HG03097 (cell line): ENCODE measurements around the gene NAPEPLD.
"Not testable (repeated sequence)": the region's sequence is repeated elsewhere in the genome, so short reads cannot be mapped to it uniquely, and the experiment has no call there.

ENCODE experiments used
- ATAC-seq: cut with Tn5 transposase; IDR thresholded peaks from one replicate; pipeline ENCODE4 v1.9.1; 2021; ENCODE audit not compliant: unreplicated experiment, low FRiP score

The NAPEPLD gene

GRCh38 chr7:103148131-103148993 is 537 bp downstream of the NAPEPLD start:
- no peak for ATAC-seq

GRCh38 chr7:103144754-103145153 is 4.1 kb downstream of the NAPEPLD start:
- ATAC-seq = not testable (repeated sequence)

DNA sequence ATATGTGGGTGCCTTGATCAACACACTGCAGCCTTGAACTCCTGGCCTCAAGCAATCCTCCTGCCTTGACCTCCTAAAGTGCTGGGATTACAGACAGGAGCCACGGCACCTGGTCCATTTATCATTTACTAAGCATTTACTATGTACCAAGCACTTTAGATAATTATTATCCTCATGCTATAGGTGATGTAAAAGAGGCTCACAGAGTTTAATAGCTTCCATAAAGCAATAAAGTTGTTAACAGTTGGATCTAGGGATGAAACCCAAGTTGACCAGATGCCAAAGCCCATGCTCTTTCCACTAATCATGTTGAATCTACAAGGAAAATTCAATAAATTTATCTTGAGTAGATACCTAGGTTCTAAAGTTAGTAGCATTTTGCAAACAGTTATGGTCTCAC is 5.0 kb downstream of the NAPEPLD start:
- ATAC-seq = no peak

- no peak for ATAC-seq
Measured at GRCh38 chr7:103142494-103142893, 6.4 kb downstream of the NAPEPLD start.

DNA sequence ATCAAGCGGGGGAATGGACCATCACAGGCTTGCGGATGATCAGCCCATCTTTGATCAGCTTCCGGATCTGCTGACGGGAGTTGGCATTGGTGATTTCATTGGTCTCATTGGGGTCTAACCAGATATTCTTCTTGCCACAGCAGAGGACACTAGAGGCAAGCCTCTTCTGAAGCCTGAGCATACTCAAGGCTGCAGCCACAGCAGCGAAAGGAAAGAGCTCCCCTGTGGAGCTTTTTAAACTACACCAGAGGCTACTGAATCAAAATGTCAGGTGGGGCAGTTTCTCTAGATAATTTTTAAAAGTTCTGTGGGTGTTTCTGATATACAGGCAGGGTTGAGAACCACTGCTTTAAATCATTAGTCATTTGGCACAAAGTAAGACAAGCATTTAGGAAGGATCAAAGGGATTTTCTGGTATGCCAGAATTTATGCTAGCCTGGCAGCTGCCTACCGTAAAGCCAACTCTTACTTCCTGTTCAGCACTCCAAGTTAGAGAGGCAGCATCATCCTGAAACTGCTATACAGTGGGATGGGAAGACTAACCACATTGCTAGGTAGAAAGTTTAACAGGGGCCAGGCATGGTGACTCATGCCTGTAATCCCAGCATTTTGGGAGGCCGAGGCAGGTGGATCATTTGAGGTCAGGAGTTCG is 7.0 kb downstream of the NAPEPLD start:
- ATAC-seq = no peak

- ATAC-seq = no peak
Measured at GRCh38 chr7:103140685-103141084, 8.2 kb downstream of the NAPEPLD start.

DNA sequence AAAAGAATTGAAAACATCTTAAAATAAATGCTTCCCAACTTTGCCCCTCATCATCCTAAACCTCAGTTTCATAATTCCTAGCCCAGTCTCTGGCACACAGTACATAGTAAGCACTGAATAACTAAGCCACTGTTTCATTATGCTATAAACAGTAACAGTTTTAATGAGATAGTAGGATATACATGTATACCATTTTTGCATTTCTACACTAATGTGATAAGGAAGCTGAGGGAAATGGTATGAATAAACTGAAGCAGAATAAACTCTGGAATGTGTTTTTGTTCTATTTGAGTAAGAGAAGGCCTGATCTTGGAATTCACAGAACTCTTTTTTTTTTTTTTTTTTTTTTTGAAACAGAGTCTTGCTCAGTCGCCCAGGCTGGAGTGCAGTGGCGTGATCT is 8.8 kb downstream of the NAPEPLD start:
- no peak for ATAC-seq

GRCh38 chr7:103134836-103135554 is 13.9 kb downstream of the NAPEPLD start:
- ATAC-seq = no peak

DNA sequence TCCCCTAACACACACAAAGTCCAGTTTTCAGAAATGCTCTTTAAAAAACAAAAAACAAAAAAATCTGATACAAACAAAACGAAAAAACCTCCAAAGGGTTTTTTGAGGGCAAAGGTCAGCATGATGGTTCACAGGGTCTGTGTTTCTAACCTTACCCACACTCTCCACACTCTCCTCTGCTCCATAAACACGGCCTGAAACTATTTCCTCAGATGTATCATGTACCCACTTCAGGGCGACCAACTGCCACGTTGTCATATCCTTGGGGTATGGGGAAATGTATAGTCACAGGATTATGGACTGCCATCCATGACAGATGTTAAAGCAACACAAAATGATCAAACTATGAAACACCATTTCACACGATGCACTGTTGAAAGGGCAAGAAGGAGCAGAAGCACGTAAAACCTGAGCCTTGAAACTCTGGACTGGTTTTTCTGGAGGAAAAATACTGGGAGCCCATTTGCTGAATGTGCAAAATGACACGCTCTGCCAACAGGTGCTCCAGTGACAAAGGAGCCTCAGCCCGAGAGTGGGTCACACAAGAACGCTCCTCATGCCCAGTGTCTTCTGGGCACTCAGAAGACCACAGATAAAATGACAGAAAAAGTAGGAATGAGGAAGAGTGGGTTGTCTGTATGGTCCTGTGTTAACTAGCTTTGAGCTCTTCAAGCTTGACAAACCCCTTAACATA is 15.8 kb downstream of the NAPEPLD start:
- ATAC-seq = no peak

DNA sequence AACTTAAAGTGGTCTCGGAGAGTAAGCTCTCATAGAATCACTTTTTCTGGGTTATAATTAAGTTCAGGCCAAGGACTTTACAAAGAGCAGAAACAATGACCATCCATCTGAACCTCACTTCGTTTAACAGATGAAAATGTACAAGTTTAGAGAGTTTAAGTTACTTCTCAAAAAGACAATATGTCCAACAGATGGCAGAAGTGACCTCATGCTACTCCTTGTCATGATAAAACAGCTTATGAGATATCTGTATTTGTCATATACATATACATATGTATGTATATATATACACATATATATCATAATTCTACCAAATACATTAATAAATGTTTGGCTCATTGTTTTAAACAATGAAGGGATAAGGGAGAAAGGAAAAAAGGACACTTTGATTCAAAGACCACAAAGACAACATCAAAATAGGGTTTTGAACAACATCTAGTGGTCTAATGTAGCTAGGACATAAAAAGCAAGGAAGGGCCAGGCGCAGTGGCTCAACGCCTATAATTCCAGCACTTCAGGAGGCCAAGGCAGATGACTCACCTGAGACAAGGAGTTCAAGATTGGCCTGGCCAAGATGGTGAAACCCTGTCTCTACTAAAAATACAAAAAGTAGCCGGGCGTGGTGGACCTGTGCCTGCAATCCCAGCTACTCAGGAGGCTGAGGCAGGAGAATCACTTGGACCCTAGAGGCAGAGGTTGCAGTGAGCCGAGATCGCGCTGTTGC is 17.8 kb downstream of the NAPEPLD start:
- ATAC-seq = no peak

DNA sequence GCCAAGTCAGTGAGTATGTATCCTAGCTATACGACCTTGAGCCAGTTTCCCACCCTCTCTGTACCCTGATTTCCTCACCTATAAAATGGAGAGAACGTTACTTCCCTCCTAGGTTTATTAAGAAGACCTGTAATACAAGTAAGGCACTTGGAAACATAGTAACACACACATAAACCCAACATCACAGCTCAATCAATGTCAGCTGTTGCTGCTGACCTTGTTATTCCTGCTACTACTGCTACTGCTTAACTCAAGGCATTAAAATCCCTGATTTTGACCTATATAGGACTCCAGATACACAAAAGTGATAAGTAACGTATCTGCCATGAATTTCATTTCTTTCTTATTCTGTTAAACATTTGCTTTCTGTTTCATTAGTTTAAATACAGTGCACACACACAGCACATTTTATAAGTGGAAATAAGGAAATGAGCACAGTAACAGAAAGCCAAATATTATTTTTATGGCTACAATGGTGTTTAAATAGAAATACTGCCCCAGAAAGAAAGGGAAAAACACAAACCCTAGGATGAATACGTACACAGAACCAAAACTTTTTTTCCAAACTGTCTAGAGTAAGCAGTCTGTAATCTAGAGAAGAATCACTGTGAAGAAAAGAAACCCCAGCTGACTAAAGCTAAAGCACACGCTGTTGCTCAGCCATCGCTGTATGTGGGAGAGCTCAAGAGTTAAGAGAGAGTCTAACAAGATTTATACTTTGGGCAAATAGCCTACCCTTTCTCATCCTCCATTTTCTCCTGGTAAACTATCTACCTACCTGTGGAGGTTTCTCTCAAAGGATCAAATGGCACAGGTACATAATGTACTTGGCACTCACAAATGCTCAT is 19.0 kb downstream of the NAPEPLD start:
- ATAC-seq = no peak

DNA sequence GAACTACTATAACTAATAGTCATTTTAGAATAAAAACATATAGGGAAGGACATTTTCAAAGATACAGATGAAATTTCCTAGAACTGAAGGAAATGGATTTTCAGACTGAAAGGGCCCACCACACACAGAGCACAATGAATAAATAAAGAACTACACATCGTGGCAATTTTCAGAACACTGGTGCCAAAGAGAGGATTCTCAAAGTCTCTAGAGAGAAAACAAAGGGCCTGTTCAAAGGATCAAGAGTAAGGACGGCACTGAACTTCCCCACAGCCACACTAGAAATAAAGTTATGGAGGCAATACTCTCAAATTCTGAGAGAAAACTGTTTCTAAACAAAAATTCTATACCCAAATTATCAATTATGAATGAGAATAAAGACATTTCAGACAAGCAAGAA is 21.9 kb downstream of the NAPEPLD start:
- ATAC-seq = no peak

DNA sequence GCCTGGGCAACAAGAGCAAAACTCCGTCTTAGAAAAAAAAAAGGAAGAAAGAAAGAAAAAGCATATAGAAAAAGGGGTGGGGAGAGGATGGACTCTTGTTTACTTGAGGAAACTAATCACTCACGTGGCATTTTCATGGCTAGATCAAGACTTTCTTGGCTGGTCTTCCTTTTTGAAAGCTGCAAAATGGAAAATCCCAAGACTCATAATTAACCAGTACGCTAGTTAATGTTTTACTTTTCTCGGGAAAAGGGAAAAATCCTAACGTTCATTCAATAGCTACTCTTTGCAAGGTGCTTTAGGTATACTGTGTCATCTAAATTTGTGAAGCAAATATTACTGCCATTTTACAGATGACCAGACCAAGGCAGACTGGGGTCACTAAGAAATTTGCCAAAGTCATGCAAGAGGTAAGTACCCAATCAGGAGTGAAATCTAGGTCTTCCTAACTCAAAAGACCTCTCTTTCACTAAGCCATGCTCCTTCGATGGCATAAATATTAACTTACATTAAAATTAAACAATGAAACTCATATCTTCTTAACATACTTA is 24.4 kb downstream of the NAPEPLD start:
- ATAC-seq = no peak

DNA sequence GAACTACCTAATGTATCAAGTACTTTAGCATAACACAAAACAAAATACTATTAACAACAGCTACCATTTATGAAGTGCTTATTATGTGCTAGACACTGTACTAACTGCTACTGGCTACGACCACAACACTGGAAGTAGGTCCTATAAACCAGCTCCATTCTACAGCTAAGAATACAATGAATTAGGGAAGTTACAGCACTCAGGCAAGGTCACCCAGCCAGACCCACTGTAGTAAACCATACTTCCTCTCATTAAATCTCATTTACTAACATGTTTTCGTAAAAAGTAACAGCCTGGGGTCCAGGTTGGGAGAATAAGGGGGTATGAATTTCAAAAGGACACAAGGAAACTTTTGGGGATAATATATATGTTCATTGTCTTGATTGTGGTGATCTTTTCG is 25.4 kb downstream of the NAPEPLD start:
- ATAC-seq = no peak

DNA sequence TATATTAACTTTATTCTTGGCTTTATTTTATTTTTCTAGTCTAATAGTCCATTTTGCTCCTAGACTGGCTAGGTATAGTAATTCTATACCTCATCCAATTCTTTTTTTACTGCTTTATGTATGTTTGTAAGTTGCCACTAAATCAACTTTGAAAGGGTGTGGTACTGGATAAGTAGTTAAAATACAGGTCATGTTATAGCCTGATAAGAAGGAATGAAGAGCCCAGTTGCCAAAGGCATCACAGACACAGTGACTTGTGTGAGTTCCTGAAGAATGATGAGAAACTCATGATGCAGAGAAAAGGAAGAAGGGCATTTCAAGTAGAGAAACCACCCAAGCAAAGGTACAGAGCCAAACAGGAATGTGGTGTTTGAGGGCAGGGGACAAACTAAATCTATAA is 27.3 kb downstream of the NAPEPLD start:
- ATAC-seq = no peak

DNA sequence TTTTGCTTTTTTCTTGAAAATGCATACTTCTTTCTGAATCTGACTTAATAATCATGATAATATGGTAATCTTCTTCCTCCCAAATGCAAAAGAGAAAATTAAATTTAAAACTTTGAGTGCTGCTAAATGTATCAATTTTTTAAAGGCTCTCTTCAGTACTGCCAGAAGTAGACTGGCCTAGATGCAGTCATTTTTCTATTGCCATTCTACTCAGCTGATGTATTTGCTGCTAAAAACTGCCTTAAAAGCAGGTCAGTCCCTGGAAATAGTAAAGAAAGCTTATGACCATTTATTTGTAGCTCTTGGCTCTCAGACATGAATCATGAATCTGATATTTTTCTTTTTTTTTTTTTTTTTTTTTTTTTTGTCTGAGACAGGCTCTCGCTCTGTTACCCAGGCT is 28.5 kb downstream of the NAPEPLD start:
- ATAC-seq = no peak

GRCh38 chr7:103119791-103120291 is 29.1 kb downstream of the NAPEPLD start:
- ATAC-seq = no peak

DNA sequence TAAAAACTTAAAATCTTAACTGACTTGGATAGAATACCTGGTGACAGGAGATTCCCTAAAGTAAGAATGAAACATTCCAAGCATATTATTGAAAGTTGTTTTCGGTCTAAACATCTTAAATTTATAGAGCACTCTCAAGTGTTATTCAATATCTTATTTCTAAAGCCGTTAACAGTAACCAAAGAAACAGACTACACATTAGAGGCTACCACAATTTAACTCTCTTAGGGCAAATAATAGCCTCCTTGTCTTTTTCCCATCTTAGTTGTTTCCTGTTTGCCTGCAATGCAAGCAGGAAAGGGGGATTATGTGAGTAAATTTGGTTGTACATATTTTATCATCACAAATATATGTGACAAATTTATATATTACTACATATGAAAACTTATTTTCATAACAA is 31.4 kb downstream of the NAPEPLD start:
- no peak for ATAC-seq

DNA sequence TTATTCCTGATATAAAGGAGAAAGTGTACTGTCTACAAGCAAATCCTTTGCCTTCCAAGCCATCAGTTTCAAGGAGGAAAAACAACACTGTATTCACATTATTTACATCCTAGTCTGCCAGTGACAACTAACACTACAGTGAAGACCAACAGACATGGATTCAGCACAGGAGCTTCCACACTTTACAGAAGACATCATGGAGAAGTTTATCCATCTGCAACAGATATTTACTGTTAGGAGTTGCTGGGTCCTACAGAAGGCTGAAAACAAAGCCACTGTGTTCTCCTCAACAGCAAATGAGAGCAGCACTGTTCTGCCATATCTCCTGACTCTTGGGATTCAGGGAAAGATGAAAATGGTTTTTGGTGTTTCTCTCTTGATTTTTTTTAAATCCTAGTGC is 31.9 kb downstream of the NAPEPLD start:
- no peak for ATAC-seq
